Gastroesophageal sphincter (tissue), 4 donors: Measurements from ENCODE around the gene RAD51B. TPM values are rescaled to one million over a fixed set of nuclear protein-coding genes. Genes with fewer than 3 reads are reported as not detected.

Experiments used
- ATAC-seq: fragments of 150-250 bp; one replicate; pipeline ENCODE4 v1.9.1; 2016; ENCODE audit warnings: mild to moderate bottlenecking, moderate library complexity
- H3K27ac ChIP-seq, 4 donors: fragments of 200-600 bp; sonication (generic) in 3 of 4; 1 replicate in 3 of 4; 2 replicates in 1 of 4; pipeline ENCODE4 v1.5.1; 2016 to 2019
- H3K27me3 ChIP-seq: fragments of 200-600 bp; sonication (generic); one replicate; pipeline ENCODE4 v1.5.1; 2019
- H3K36me3 ChIP-seq, 2 donors: fragments of 200-600 bp; sonication (generic); one replicate each; pipeline ENCODE4 v1.5.1; 2019; ENCODE audit warnings: control low read depth in 1 of 2
- H3K4me1 ChIP-seq, 3 donors: fragments of 200-600 bp; sonication (generic); 1 replicate in 2 of 3; 2 replicates in 1 of 3; pipeline ENCODE4 v1.5.1; 2016 to 2019; ENCODE audit warnings: control low read depth in 2 of 3
- H3K4me3 ChIP-seq, 2 donors: fragments of 200-600 bp; sonication (generic); one replicate each; pipeline ENCODE4 v1.5.1; 2019; ENCODE audit warnings: mild to moderate bottlenecking in 1 of 2, moderate library complexity in 1 of 2
- H3K9me3 ChIP-seq, 3 donors: fragments of 200-600 bp; sonication (generic); one replicate each; pipeline ENCODE4 v1.5.1; 2017 to 2019; ENCODE audit warnings: control low read depth in 2 of 3
- CTCF ChIP-seq, 4 experiments: fragments of 200-600 bp in 2 of 4; fragments of 450-650 bp in 2 of 4; sonication (generic) in 1 of 4; IDR thresholded peaks; one replicate each; pipeline ENCODE4 v1.5.1; 2017 to 2019; ENCODE audit warnings: antibody characterized with exemption in 4 of 4, mild to moderate bottlenecking in 2 of 4, moderate library complexity in 2 of 4
- EP300 ChIP-seq: sonication (generic); formaldehyde crosslinking; IDR thresholded peaks from one replicate; pipeline ENCODE4 v1.6.1; 2017; ENCODE audit warnings: antibody characterized with exemption, mild to moderate bottlenecking
- POLR2A ChIP-seq, 2 donors: fragments of 450-650 bp; IDR thresholded peaks; one replicate each; pipeline ENCODE4 v1.6.1; 2017; ENCODE audit warnings: antibody characterized with exemption in 2 of 2, mild to moderate bottlenecking in 2 of 2, moderate library complexity in 1 of 2
- POLR2AphosphoS5 ChIP-seq: sonication (generic); formaldehyde crosslinking; IDR thresholded peaks from one replicate; pipeline ENCODE4 v1.6.1; 2017; ENCODE audit warnings: antibody characterized with exemption
- WGBS, 2 donors: methylation state at CpG; one replicate each; pipeline ENCODE4 v1.1.5; 2018; ENCODE audit warnings: low coverage in 1 of 2; 5-methylcytosine and 5-hydroxymethylcytosine counted together
- total RNA-seq, 4 donors: library from RNA; depleted of rRNA; stranded (reverse); fragments of >200 nt; gene quantifications; one replicate each; pipeline ENCODE4 v1.1.0, GENCODE V29; 2016

Gene RAD51B
- total RNA-seq, 4 donors from 2014 or later = 5.1 to 7.0 (median 6.0) TPM

GRCh38 chr14:68365228-68365627 is 545.6 kb downstream of the RAD51B start:
- Histone ChIP-seq H3K9me3 (no peaks in the 10 kb centered on the region), H3K4me1 (peaks cover 2 to 64% (median 10%) of the 10 kb centered on the region in 3 donors), H3K36me3 (no peaks in the 10 kb centered on the region), H3K27ac (peak overlapping the region; percentile 7 to 75 (median 70)), H3K27me3 (no peaks in the 10 kb centered on the region), H3K4me3 (no peak overlapping the region)
- WGBS, 2 donors = 68 to 77% methylated on average over 3 of the region's 3 CpGs
- ATAC-seq = no peak
- no peak for TF ChIP-seq CTCF (IDR thresholded peaks at IDR 0.05)
- TF ChIP-seq EP300 = no peak
- TF ChIP-seq POLR2A (IDR thresholded peaks at IDR 0.05) = no peak
- TF ChIP-seq POLR2AphosphoS5 = no peak

DNA sequence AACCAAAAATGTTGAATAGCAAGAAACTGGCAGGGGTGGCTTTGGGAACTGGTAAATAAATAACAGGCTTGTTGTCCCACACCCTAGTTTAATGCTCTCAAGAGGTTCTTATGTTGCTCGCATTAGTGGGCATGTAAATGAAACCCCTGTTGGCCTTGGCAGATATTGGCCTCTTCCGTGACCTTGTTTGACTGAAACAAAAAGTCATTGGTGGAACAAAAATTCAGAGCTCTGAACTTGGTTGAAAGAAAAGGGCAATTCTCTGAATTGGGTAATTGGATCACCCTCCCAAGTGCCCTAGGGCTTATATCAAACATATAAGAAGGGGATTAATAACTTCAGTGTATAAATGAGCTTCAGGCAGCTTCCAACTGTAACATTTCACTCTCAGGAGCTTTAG is 547.1 kb downstream of the RAD51B start:
- Histone ChIP-seq H3K9me3 (no peaks in the 10 kb centered on the region), H3K27me3 (no peaks in the 10 kb centered on the region), H3K27ac (peak overlapping the region in 3 of 4 donors; percentile 7 to 37 (median 18)), H3K36me3 (no peaks in the 10 kb centered on the region), H3K4me1 (peaks cover 0 to 50% (median 9%) of the 10 kb centered on the region in 3 donors), H3K4me3 (no peak overlapping the region)
- 83 to 100% methylated on average over 1 to 2 of the region's 2 CpGs for WGBS, 2 donors
- no peak for ATAC-seq
- TF ChIP-seq POLR2A (IDR thresholded peaks at IDR 0.05) (no peak), EP300 (no peak), CTCF (IDR thresholded peaks at IDR 0.05) (no peak), POLR2AphosphoS5 (no peak)

- peak overlapping the region in 2 of 4 donors; percentile 18 to 37 for H3K27ac ChIP-seq
- H3K9me3 ChIP-seq = no peaks in the 10 kb centered on the region
- WGBS, 2 donors = 28 to 45% methylated on average over 2 to 5 of the region's 5 CpGs
- ATAC-seq = no peak
- no peak overlapping the region for H3K4me3 ChIP-seq
- H3K27me3 ChIP-seq = no peaks in the 10 kb centered on the region
- H3K36me3 ChIP-seq = no peaks in the 10 kb centered on the region
- no peak for TF ChIP-seq POLR2A (IDR thresholded peaks at IDR 0.05)
- no peak for TF ChIP-seq CTCF (IDR thresholded peaks at IDR 0.05)
- no peak for TF ChIP-seq POLR2AphosphoS5
- no peak for TF ChIP-seq EP300
- peaks cover 0 to 50% (median 9%) of the 10 kb centered on the region in 3 donors for H3K4me1 ChIP-seq
These were observed 548.0 kb downstream of the RAD51B start for GRCh38 chr14:68367536-68367935.

DNA sequence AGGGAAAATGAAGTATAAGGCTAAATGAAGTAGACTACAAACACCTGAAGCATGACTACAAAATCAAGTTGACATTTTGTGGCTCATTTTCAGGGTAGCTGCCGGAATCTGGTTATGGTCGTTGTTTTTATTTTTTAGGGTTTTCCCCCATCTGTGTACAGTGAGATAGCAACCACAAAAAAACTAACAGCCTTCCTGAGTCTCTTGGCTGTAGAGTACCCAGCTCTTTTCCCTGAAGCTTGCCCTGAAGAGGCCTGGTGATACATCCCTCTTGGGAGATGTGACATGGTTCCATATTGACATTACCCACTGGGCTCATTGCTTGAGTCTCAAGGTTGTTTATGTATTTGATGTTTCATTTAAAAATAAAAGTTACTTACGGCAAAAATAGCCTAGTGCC is 549.3 kb downstream of the RAD51B start:
- Histone ChIP-seq H3K4me3 (no peak overlapping the region), H3K27me3 (no peaks in the 10 kb centered on the region), H3K27ac (peak overlapping the region in 1 of 4 donors; percentile 31), H3K9me3 (no peaks in the 10 kb centered on the region), H3K36me3 (no peaks in the 10 kb centered on the region), H3K4me1 (peaks cover 0 to 48% (median 9%) of the 10 kb centered on the region in 3 donors)
- no peak for TF ChIP-seq EP300
- TF ChIP-seq CTCF (IDR thresholded peaks at IDR 0.05) = no peak
- no peak for TF ChIP-seq POLR2A (IDR thresholded peaks at IDR 0.05)
- TF ChIP-seq POLR2AphosphoS5 = no peak
- 85 to 94% methylated on average over 2 to 3 of the region's 3 CpGs for whole genome bisulfite sequencing, 2 donors
- ATAC-seq = no peak

- Histone ChIP-seq H3K36me3 (no peaks in the 10 kb centered on the region), H3K9me3 (no peaks in the 10 kb centered on the region), H3K27me3 (no peaks in the 10 kb centered on the region), H3K4me3 (no peak overlapping the region), H3K27ac (no peak overlapping the region), H3K4me1 (peaks cover 0 to 42% (median 7%) of the 10 kb centered on the region in 3 donors)
- TF ChIP-seq EP300 = no peak
- no peak for TF ChIP-seq POLR2A (IDR thresholded peaks at IDR 0.05)
- TF ChIP-seq CTCF (IDR thresholded peaks at IDR 0.05) = no peak
- TF ChIP-seq POLR2AphosphoS5 = no peak
- no peak for ATAC-seq
- WGBS, 2 donors = 55 to 72% methylated on average over 3 to 5 of the region's 6 CpGs
These were observed 549.9 kb downstream of the RAD51B start for GRCh38 chr14:68369281-68370056.
